H9 (cell line): ENCODE measurements around the gene MMRN1. TPM values are rescaled to one million over a fixed set of nuclear protein-coding genes. Genes with fewer than 3 reads are reported as not detected.

ENCODE experiments used
- DNase-seq: peaks from one replicate; pipeline ENCODE4 v3.0.0-alpha.2; 2017
- H2AFZ ChIP-seq: one replicate; pipeline ENCODE4 v1.6.1; 2013; ENCODE audit warnings: mild to moderate bottlenecking, low read length, control low read depth, moderate library complexity
- H2AK5ac ChIP-seq: 2 replicates; pipeline ENCODE4 v1.6.1; 2013; ENCODE audit warnings: low read length, control low read depth, mixed read lengths; ENCODE audit not compliant: insufficient read length
- H2BK120ac ChIP-seq: one replicate; pipeline ENCODE4 v1.6.1; 2013; ENCODE audit warnings: low read depth, mild to moderate bottlenecking, low read length, control low read depth, inconsistent platforms; ENCODE audit not compliant: poor library complexity, severe bottlenecking
- H2BK12ac ChIP-seq: 2 replicates; pipeline ENCODE4 v1.6.1; 2013; ENCODE audit warnings: low read length, control low read depth, mixed read lengths, low read depth; ENCODE audit not compliant: insufficient read length
- H2BK15ac ChIP-seq: 2 replicates; pipeline ENCODE4 v1.6.1; 2013; ENCODE audit warnings: low read depth, low read length, control low read depth
- H2BK20ac ChIP-seq: one replicate; pipeline ENCODE4 v1.6.1; 2013; ENCODE audit warnings: low read depth, mild to moderate bottlenecking, low read length, control low read depth, inconsistent platforms; ENCODE audit not compliant: poor library complexity, severe bottlenecking
- H2BK5ac ChIP-seq: 2 replicates; pipeline ENCODE4 v1.6.1; 2013; ENCODE audit warnings: low read length, control low read depth, mixed read lengths; ENCODE audit not compliant: insufficient read length
- H3K14ac ChIP-seq: 2 replicates; pipeline ENCODE4 v1.6.1; 2013; ENCODE audit warnings: low read length, control low read depth; ENCODE audit not compliant: insufficient read depth
- H3K18ac ChIP-seq: 2 replicates; pipeline ENCODE4 v1.6.1; 2013; ENCODE audit warnings: low read depth, mild to moderate bottlenecking, mixed read lengths, low read length, control low read depth; ENCODE audit not compliant: insufficient read length
- H3K23ac ChIP-seq: 2 replicates; pipeline ENCODE4 v1.6.1; 2013; ENCODE audit warnings: low read length, control low read depth, mixed read lengths, low read depth; ENCODE audit not compliant: insufficient read length
- H3K23me2 ChIP-seq: 2 replicates; pipeline ENCODE4 v1.6.1; 2013; ENCODE audit warnings: low read depth, mild to moderate bottlenecking, mixed read lengths, low read length, control low read depth; ENCODE audit not compliant: insufficient read length, poor library complexity, severe bottlenecking
- H3K27ac ChIP-seq: 2 replicates; pipeline ENCODE4 v1.5.1; 2013; ENCODE audit warnings: low read length, control low read depth, mixed read lengths, low read depth; ENCODE audit not compliant: insufficient read length
- H3K27me3 ChIP-seq: 2 replicates; pipeline ENCODE4 v1.6.1; 2013; ENCODE audit warnings: low read length, control low read depth, inconsistent platforms; ENCODE audit not compliant: insufficient read depth
- H3K4ac ChIP-seq: 2 replicates; pipeline ENCODE4 v1.6.1; 2013; ENCODE audit warnings: low read depth, mild to moderate bottlenecking, control low read depth, inconsistent platforms, low read length, moderate library complexity
- H3K4me1 ChIP-seq: 2 replicates; pipeline ENCODE4 v1.6.1; 2013; ENCODE audit warnings: low read length, control low read depth, inconsistent platforms; ENCODE audit not compliant: insufficient read depth
- H3K4me2 ChIP-seq: 2 replicates; pipeline ENCODE4 v1.6.1; 2013; ENCODE audit warnings: low read length, control low read depth, mixed read lengths; ENCODE audit not compliant: insufficient read length, insufficient read depth
- H3K56ac ChIP-seq: 2 replicates; pipeline ENCODE4 v1.6.1; 2013; ENCODE audit warnings: low read depth, mild to moderate bottlenecking, mixed read lengths, low read length, control low read depth; ENCODE audit not compliant: insufficient read length
- H3K79me1 ChIP-seq: 2 replicates; pipeline ENCODE4 v1.6.1; 2013; ENCODE audit warnings: low read depth, mild to moderate bottlenecking, moderate library complexity, low read length, control low read depth, inconsistent platforms; ENCODE audit not compliant: insufficient read depth, poor library complexity, severe bottlenecking
- H3K79me2 ChIP-seq: 2 replicates; pipeline ENCODE4 v1.6.1; 2013; ENCODE audit warnings: low read length, control low read depth, inconsistent platforms; ENCODE audit not compliant: insufficient read depth
- H3K9ac ChIP-seq: 2 replicates; pipeline ENCODE4 v1.6.1; 2013; ENCODE audit warnings: low read length, control low read depth, mixed read lengths; ENCODE audit not compliant: insufficient read length; ENCODE audit errors: extremely low read depth
- H3K9me3 ChIP-seq: one replicate; pipeline ENCODE4 v1.6.1; 2013; ENCODE audit warnings: low read depth, low read length, inconsistent platforms; ENCODE audit not compliant: control insufficient read depth
- H3T11ph ChIP-seq: one replicate; pipeline ENCODE4 v1.6.1; 2013; ENCODE audit warnings: mild to moderate bottlenecking, low read length, control low read depth, inconsistent platforms
- H4K20me1 ChIP-seq: one replicate; pipeline ENCODE4 v1.6.1; 2013; ENCODE audit not compliant: control insufficient read depth, insufficient read length, insufficient read depth
- H4K5ac ChIP-seq: 2 replicates; pipeline ENCODE4 v1.6.1; 2013; ENCODE audit warnings: low read depth, mild to moderate bottlenecking, mixed read lengths, low read length, control low read depth; ENCODE audit not compliant: insufficient read length
- H4K8ac ChIP-seq: replicated peaks from 2 replicates; pipeline ENCODE4 v1.6.1; 2013; ENCODE audit warnings: low read length, control low read depth, mixed read lengths, low read depth; ENCODE audit not compliant: insufficient read length
- H4K91ac ChIP-seq: 2 replicates; pipeline ENCODE4 v1.6.1; 2013; ENCODE audit warnings: low read depth, mild to moderate bottlenecking, moderate library complexity, mixed read lengths, low read length, control low read depth; ENCODE audit not compliant: insufficient read length
- H3K27ac Mint-ChIP-seq, 3 experiments: 2 replicates in 2 of 3; 3 replicates in 1 of 3; pipeline ENCODE4 v1.8.0; 2020 to 2021; ENCODE audit warnings: mixed read lengths in 3 of 3, mild to moderate bottlenecking in 1 of 3, moderate library complexity in 1 of 3
- H3K27me3 Mint-ChIP-seq: 2 replicates; pipeline ENCODE4 v1.8.0; 2021; ENCODE audit warnings: low read depth, mild to moderate bottlenecking, moderate library complexity, mixed read lengths
- H3K36me3 Mint-ChIP-seq, 3 experiments: 2 replicates in 2 of 3; 3 replicates in 1 of 3; pipeline ENCODE4 v1.8.0; 2020 to 2021; ENCODE audit warnings: low read depth in 3 of 3, mixed read lengths in 3 of 3; ENCODE audit not compliant: insufficient read depth in 1 of 3
- H3K4me1 Mint-ChIP-seq, 2 experiments: 2 replicates each; pipeline ENCODE4 v1.8.0; 2020; ENCODE audit warnings: mixed read lengths in 2 of 2
- H3K4me3 Mint-ChIP-seq, 2 experiments: 2 replicates in 1 of 2; 3 replicates in 1 of 2; pipeline ENCODE4 v1.8.0; 2020 to 2021; ENCODE audit warnings: mild to moderate bottlenecking in 2 of 2, mixed read lengths in 2 of 2, moderate library complexity in 1 of 2
- H3K9me3 Mint-ChIP-seq, 2 experiments: 2 replicates in 1 of 2; 3 replicates in 1 of 2; pipeline ENCODE4 v1.8.0; 2020; ENCODE audit warnings: mild to moderate bottlenecking in 2 of 2, mixed read lengths in 2 of 2, moderate library complexity in 1 of 2
- WGBS: extraction: QIAGEN DNeasy Blood & Tissue Kit; methylation state at CpG from one replicate; pipeline ENCODE4 v1.1.7; 2013; ENCODE audit warnings: missing lambda C conversion rate, low lambda C conversion rate, mixed read lengths; ENCODE audit not compliant: insufficient read length; ENCODE audit errors: extremely low coverage; 5-methylcytosine and 5-hydroxymethylcytosine counted together
- long read RNA-seq: library from polyadenylated mRNA; unstranded; transcript quantifications from one replicate; pipeline ENCODE4 v2.0.0, GENCODE V29; 2020
- total RNA-seq: library from RNA; stranded (reverse); gene quantifications from 2 replicates; pipeline ENCODE4 v1.2.1, GENCODE V29; 2021
- TF ChIP-seq, protein P1 (sequence below): fragments of 200-600 bp; sonication (generic); conservative IDR thresholded peaks from 3 replicates; pipeline ENCODE4 v1.8.0; 2021; ENCODE audit warnings: antibody characterized with exemption, mild to moderate bottlenecking

MMRN1 gene, protein sequence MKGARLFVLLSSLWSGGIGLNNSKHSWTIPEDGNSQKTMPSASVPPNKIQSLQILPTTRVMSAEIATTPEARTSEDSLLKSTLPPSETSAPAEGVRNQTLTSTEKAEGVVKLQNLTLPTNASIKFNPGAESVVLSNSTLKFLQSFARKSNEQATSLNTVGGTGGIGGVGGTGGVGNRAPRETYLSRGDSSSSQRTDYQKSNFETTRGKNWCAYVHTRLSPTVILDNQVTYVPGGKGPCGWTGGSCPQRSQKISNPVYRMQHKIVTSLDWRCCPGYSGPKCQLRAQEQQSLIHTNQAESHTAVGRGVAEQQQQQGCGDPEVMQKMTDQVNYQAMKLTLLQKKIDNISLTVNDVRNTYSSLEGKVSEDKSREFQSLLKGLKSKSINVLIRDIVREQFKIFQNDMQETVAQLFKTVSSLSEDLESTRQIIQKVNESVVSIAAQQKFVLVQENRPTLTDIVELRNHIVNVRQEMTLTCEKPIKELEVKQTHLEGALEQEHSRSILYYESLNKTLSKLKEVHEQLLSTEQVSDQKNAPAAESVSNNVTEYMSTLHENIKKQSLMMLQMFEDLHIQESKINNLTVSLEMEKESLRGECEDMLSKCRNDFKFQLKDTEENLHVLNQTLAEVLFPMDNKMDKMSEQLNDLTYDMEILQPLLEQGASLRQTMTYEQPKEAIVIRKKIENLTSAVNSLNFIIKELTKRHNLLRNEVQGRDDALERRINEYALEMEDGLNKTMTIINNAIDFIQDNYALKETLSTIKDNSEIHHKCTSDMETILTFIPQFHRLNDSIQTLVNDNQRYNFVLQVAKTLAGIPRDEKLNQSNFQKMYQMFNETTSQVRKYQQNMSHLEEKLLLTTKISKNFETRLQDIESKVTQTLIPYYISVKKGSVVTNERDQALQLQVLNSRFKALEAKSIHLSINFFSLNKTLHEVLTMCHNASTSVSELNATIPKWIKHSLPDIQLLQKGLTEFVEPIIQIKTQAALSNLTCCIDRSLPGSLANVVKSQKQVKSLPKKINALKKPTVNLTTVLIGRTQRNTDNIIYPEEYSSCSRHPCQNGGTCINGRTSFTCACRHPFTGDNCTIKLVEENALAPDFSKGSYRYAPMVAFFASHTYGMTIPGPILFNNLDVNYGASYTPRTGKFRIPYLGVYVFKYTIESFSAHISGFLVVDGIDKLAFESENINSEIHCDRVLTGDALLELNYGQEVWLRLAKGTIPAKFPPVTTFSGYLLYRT
- total RNA-seq: not detected in 2 replicates
- long read RNA-seq: 0 reads

DNA sequence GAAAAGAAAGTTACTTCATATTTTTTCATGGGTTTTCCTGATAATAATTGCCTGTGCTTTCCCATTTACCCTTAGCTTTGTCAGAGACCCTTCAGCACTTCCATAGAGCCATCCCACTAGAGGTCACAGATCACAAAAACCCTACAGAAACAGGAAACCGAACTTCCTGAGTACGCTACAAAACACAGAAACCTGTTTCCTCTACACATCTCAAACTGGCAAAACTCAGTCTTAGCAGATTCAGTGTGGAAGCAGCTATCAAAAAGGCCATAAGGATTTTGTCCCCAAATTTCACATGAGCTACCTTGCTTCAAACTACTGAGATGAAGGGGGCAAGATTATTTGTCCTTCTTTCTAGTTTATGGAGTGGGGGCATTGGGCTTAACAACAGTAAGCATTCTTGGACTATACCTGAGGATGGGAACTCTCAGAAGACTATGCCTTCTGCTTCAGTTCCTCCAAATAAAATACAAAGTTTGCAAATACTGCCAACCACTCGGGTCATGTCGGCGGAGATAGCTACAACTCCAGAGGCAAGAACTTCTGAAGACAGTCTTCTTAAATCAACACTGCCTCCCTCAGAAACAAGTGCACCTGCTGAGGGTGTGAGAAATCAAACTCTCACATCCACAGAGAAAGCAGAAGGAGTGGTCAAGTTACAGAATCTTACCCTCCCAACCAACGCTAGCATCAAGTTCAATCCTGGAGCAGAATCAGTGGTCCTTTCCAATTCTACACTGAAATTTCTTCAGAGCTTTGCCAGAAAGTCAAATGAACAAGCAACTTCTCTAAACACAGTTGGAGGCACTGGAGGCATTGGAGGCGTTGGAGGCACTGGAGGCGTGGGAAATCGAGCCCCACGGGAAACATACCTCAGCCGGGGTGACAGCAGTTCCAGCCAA lies at the start of gene MMRN1:
MMRN1 (plus strand) TSS at position 206 of the 902 bp plus-strand sequence; CDS start at position 324, 118 bp downstream.
- Histone ChIP-seq H2BK15ac (no peak within 1 kb of the TSS), H3K4me1 (no peaks in the 10 kb centered on the region), H2BK20ac (no peak within 1 kb of the TSS), H3K56ac (no peak within 1 kb of the TSS), H3K23ac (no peak within 1 kb of the TSS), H3K4ac (no peak within 1 kb of the TSS), H3K23me2 (no peaks in the 10 kb centered on the region), H4K91ac (no peak within 1 kb of the TSS), H3K18ac (no peak within 1 kb of the TSS), H2BK5ac (no peak within 1 kb of the TSS), H3K9ac (no peak within 1 kb of the TSS), H3K14ac (no peak within 1 kb of the TSS), H4K5ac (no peak within 1 kb of the TSS), H3K79me2 (no peaks in the 10 kb centered on the region), H2AFZ (no peak within 1 kb of the TSS), H3K79me1 (no peaks in the 10 kb centered on the region), H3K4me2 (no peak within 1 kb of the TSS), H2BK120ac (no peak within 1 kb of the TSS), H2AK5ac (no peak within 1 kb of the TSS), H3K27me3 (no peaks in the 10 kb centered on the region), H3T11ph (no peak within 1 kb of the TSS), H4K8ac (no peak within 1 kb of the TSS), H2BK12ac (no peak within 1 kb of the TSS), H3K27ac (no peak within 1 kb of the TSS), H4K20me1 (no peaks in the 10 kb centered on the region), H3K9me3 (no peaks in the 10 kb centered on the region)
- Mint-ChIP-seq H3K4me3 (no peak within 1 kb of the TSS), H3K36me3 (no peaks in the 10 kb centered on the region), H3K27ac (no peak within 1 kb of the TSS), H3K9me3 (no peaks in the 10 kb centered on the region), H3K27me3 (no peaks in the 10 kb centered on the region), H3K4me1 (no peaks in the 10 kb centered on the region)
- WGBS: no CpG with 5 or more reads among the region's 11 CpGs
- no peak for DNase-seq
- TF ChIP-seq, protein P1, sequence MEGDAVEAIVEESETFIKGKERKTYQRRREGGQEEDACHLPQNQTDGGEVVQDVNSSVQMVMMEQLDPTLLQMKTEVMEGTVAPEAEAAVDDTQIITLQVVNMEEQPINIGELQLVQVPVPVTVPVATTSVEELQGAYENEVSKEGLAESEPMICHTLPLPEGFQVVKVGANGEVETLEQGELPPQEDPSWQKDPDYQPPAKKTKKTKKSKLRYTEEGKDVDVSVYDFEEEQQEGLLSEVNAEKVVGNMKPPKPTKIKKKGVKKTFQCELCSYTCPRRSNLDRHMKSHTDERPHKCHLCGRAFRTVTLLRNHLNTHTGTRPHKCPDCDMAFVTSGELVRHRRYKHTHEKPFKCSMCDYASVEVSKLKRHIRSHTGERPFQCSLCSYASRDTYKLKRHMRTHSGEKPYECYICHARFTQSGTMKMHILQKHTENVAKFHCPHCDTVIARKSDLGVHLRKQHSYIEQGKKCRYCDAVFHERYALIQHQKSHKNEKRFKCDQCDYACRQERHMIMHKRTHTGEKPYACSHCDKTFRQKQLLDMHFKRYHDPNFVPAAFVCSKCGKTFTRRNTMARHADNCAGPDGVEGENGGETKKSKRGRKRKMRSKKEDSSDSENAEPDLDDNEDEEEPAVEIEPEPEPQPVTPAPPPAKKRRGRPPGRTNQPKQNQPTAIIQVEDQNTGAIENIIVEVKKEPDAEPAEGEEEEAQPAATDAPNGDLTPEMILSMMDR: no peak
